GM06990 (cell line): ENCODE results near the gene MICAL2.
"Not testable (repeated sequence)": the region's sequence is repeated elsewhere in the genome, so short reads cannot be mapped to it uniquely, and the experiment has no call there.

ENCODE experiments used
- DNase-seq: peaks from one replicate; pipeline ENCODE4 v3.0.0-alpha.2; 2011; ENCODE audit not compliant: insufficient read length; ENCODE audit errors: extremely low read depth
- H3K27me3 ChIP-seq: replicated peaks from 2 replicates; pipeline ENCODE4 v1.6.0; 2011; ENCODE audit warnings: low read length; ENCODE audit not compliant: control insufficient read depth, insufficient read depth
- H3K36me3 ChIP-seq: 2 replicates; pipeline ENCODE4 v1.5.1; 2011; ENCODE audit warnings: low read length; ENCODE audit not compliant: control insufficient read depth, insufficient read depth
- H3K4me3 ChIP-seq: replicated peaks from 2 replicates; pipeline ENCODE4 v1.5.1; 2011; ENCODE audit warnings: low read depth, mild to moderate bottlenecking, control low read depth, low read length
- CTCF ChIP-seq: IDR thresholded peaks from 2 replicates; pipeline ENCODE4 v1.5.1; 2011; ENCODE audit warnings: low read length, control low read depth, mild to moderate bottlenecking, inconsistent platforms; ENCODE audit not compliant: insufficient read depth, poor library complexity, severe bottlenecking

Gene MICAL2

GRCh38 chr11:12142909-12143308 is 32.5 kb downstream of the MICAL2 start:
- no peak overlapping the region for H3K4me3 ChIP-seq
- TF ChIP-seq CTCF: no peak
- no peak for DNase-seq
- no peaks in the 10 kb centered on the region for H3K36me3 ChIP-seq
- no peaks in the 10 kb centered on the region for H3K27me3 ChIP-seq

GRCh38 chr11:12143461-12144258 is 33.3 kb downstream of the MICAL2 start:
- no peak for DNase-seq
- Histone ChIP-seq H3K4me3 (no peak overlapping the region), H3K27me3 (no peaks in the 10 kb centered on the region), H3K36me3 (no peaks in the 10 kb centered on the region)
- no peak for TF ChIP-seq CTCF

- H3K36me3 ChIP-seq: no peaks in the 10 kb centered on the region
- H3K4me3 ChIP-seq: no peak overlapping the region
- no peak for DNase-seq
- H3K27me3 ChIP-seq: no peaks in the 10 kb centered on the region
- no peak for TF ChIP-seq CTCF
These were observed 34.2 kb downstream of the MICAL2 start for GRCh38 chr11:12144330-12145174.

GRCh38 chr11:12146678-12147077 is 36.3 kb downstream of the MICAL2 start:
- not testable (repeated sequence) for DNase-seq, H3K36me3 ChIP-seq, H3K27me3 ChIP-seq, H3K4me3 ChIP-seq

GRCh38 chr11:12147827-12148226 is 37.4 kb downstream of the MICAL2 start:
- H3K4me3 ChIP-seq: no peak overlapping the region
- TF ChIP-seq CTCF: no peak
- no peaks in the 10 kb centered on the region for H3K27me3 ChIP-seq
- no peaks in the 10 kb centered on the region for H3K36me3 ChIP-seq
- DNase-seq: no peak

GRCh38 chr11:12148466-12148865 is 38.1 kb downstream of the MICAL2 start:
- TF ChIP-seq CTCF: no peak
- Histone ChIP-seq H3K36me3 (no peaks in the 10 kb centered on the region), H3K27me3 (no peaks in the 10 kb centered on the region), H3K4me3 (no peak overlapping the region)
- no peak for DNase-seq
